ENCODE measurements around the gene VWCE.
"Not testable (repeated sequence)": the region's sequence is repeated elsewhere in the genome, so short reads cannot be mapped to it uniquely, and the experiment has no call there.

VWCE gene

GRCh38 chr11:61250796-61251765 is 44.0 kb downstream of the VWCE start:
- not testable (repeated sequence) for DNase-seq

GRCh38 chr11:61249201-61249600 is 45.9 kb downstream of the VWCE start:
- DNase-seq: not testable (repeated sequence)

- DNase-seq: not testable (repeated sequence)
Measured at GRCh38 chr11:61248071-61248470, 47.0 kb downstream of the VWCE start.

DNA sequence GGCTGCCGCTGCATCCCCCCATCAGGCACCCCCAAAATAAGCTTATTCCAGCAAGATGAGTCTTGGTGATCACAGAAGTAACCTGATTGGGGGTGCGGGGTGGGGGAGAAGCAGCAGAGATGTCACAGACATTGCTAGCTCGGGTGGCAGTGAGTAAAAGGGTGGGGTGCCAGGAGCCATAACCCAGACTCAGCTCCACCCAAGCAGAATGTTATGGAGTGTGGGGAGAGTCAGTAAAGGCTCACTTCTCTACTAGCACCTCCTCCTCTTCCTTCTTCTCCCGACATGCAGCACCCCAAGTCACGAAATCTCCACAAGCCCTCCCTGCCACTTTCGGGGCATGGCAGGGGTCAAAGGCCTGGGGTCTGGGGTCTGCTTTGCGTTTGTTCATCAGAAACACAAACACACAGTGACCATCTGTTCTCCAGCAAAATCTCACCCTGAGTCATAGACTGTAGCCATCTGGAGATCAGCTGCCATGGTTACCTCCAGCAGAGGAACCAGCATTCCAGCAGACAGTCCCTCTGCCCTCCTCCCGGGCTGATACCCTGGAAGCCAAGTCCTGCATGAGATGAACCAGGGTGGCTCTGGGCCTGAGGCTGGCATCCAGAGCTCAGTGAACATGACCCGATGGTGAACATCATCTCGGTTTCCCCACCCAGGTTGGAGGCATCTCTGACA is 49.7 kb downstream of the VWCE start:
- DNase-seq: not testable (repeated sequence)

GRCh38 chr11:61241526-61241925 is 53.6 kb downstream of the VWCE start:
- not testable (repeated sequence) for DNase-seq

- DNase-seq: not testable (repeated sequence)
Measured at GRCh38 chr11:61240875-61241274, 54.2 kb downstream of the VWCE start, which contains the start of gene PGA5. Gene PGA5 (plus strand): TSS chr11:61241175. CDS start chr11:61241227, 52 bp downstream.

- DNase-seq: not testable (repeated sequence)
Measured at GRCh38 chr11:61240288-61240687, 54.8 kb downstream of the VWCE start.

- not testable (repeated sequence) for DNase-seq
Measured at GRCh38 chr11:61237130-61237529, 58.0 kb downstream of the VWCE start.

DNA sequence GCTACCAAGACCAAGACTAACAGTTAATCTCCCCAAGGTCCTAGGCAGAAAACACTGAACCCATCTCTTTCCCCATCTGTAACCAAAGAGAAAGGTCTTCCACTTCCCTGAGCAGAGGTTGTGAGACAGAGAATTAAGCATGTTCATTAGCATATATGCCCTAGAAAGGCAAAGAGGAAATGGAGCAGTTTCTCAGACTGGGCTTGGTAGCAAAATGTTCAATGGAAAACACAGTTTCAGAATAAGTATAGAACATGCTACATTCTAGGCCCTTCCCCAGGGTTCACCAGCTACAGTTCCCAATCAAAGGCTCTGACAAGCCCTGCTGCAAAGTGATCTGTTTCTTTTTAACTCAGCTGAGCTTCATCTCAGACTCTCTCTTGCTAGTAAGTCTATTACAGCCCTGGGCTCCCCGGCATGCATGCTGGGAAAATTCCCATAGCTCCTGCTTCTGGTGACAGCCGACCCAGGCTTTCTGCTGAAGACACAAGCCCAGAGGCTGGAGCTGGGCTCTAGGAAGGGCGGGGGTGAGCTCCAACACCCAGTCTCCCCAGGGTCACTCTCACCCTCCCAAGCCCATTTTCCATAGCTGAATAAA is 62.5 kb downstream of the VWCE start:
- not testable (repeated sequence) for DNase-seq

- not testable (repeated sequence) for DNase-seq
Measured at GRCh38 chr11:61231585-61231984, 63.5 kb downstream of the VWCE start.

DNA sequence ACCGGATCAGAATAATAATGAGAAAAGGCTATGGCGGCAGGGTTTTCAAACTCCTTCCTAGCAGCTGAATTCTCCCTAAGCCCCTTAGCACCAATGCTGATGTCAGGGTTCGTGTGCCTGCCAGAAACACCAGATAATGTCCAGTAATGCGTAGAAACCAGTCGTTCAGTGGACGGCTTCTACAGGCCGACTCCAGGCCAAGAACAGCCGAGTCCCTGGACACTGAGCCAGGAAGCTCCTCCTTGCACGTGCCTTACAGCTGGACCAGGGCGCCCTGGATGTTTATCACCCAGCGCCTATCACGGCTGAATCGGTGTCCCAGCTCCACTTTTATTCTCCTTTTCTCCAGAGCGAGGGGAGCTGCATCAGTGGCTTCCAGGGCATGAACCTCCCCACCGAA is 64.1 kb downstream of the VWCE start:
- DNase-seq: not testable (repeated sequence)

GRCh38 chr11:61229458-61229857 is 65.7 kb downstream of the VWCE start:
- DNase-seq: not testable (repeated sequence)

DNA sequence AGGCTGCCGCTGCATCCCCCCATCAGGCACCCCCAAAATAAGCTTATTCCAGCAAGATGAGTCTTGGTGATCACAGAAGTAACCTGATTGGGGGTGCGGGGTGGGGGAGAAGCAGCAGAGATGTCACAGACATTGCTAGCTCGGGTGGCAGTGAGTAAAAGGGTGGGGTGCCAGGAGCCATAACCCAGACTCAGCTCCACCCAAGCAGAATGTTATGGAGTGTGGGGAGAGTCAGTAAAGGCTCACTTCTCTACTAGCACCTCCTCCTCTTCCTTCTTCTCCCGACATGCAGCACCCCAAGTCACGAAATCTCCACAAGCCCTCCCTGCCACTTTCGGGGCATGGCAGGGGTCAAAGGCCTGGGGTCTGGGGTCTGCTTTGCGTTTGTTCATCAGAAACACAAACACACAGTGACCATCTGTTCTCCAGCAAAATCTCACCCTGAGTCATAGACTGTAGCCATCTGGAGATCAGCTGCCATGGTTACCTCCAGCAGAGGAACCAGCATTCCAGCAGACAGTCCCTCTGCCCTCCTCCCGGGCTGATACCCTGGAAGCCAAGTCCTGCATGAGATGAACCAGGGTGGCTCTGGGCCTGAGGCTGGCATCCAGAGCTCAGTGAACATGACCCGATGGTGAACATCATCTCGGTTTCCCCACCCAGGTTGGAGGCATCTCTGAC is 68.5 kb downstream of the VWCE start:
- not testable (repeated sequence) for DNase-seq

DNA sequence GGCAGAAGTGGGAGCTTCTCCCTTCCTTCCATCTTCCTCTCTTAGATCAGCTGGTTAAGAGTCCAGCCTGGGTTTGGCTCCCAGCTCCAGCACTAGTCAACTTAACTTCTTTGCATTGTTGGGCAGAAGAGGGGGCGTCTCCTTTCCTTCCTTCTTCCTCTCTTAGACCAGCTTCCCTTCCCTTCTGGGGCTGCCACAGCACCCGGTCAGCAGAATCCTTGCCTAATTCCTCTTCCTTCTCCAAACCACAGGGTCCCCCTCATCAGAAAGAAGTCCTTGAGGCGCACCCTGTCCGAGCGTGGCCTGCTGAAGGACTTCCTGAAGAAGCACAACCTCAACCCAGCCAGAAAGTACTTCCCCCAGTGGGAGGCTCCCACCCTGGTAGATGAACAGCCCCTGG is 72.4 kb downstream of the VWCE start:
- not testable (repeated sequence) for DNase-seq

DNA sequence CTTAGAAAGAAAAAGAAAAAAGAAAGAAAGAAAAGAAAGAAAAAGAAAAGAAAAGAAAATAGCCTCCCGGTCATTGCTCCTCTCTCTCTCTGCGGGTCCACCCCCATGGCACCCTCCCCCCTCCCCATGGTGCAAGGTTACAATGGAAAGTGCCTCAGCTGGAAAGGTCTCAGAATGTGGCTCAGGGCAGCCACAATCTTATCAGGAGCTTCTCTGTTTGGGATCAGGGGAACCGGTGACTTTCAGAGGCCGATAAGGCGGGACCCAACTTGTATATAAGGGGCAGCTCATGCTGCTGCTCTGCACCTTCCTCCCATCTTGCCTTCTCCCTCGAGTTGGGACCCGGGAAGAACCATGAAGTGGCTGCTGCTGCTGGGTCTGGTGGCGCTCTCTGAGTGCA is 73.1 kb downstream of the VWCE start, which contains the start of gene PGA4:
Gene PGA4, plus strand, starts transcription at position 301 of the 400 bp plus-strand sequence. Its CDS starts 54 bp downstream, at position 355.
- not testable (repeated sequence) for DNase-seq

DNA sequence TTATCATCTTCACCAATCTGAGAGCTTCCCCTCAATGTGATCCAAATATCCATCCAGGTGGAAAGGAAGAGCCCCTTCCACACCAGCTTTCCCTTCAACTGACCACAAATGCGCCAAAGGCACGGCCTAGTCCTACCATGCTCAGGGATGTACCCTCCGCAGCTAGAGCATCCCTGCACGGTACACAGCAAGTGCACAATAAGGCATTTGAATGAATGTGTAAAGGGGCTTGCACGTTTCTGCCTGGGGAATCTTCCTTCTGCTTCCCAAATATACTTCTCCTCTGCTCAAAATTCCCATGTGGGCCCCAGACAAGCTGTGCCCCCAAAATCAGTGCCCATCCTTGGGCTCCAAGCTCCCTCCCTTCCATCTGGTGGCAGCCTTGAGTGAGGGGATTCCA is 76.1 kb downstream of the VWCE start:
- DNase-seq: not testable (repeated sequence)

DNA sequence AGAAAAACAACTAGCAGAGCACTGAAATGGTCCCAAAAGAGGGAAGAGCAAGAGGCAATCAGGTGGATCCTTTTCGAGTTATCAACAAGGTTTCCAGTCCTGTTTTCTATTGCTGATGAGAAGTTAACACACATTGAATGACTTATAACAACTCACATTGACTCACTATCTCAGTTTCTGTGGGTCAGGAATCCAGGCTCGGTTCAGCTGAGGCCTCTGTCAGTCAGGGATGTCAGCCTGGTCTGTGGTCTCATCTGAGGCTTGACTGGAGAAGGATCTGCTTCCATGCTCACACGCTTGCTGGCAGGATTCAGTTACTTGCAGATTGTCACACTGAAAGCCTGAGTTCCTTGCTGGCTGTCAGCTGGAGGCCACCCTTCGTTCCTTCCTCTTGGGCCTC is 76.8 kb downstream of the VWCE start:
- DNase-seq: not testable (repeated sequence)

- not testable (repeated sequence) for DNase-seq
Measured at GRCh38 chr11:61213711-61214324, 81.3 kb downstream of the VWCE start.

DNA sequence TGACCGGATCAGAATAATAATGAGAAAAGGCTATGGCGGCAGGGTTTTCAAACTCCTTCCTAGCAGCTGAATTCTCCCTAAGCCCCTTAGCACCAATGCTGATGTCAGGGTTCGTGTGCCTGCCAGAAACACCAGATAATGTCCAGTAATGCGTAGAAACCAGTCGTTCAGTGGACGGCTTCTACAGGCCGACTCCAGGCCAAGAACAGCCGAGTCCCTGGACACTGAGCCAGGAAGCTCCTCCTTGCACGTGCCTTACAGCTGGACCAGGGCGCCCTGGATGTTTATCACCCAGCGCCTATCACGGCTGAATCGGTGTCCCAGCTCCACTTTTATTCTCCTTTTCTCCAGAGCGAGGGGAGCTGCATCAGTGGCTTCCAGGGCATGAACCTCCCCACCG is 82.9 kb downstream of the VWCE start:
- DNase-seq: not testable (repeated sequence)

DNA sequence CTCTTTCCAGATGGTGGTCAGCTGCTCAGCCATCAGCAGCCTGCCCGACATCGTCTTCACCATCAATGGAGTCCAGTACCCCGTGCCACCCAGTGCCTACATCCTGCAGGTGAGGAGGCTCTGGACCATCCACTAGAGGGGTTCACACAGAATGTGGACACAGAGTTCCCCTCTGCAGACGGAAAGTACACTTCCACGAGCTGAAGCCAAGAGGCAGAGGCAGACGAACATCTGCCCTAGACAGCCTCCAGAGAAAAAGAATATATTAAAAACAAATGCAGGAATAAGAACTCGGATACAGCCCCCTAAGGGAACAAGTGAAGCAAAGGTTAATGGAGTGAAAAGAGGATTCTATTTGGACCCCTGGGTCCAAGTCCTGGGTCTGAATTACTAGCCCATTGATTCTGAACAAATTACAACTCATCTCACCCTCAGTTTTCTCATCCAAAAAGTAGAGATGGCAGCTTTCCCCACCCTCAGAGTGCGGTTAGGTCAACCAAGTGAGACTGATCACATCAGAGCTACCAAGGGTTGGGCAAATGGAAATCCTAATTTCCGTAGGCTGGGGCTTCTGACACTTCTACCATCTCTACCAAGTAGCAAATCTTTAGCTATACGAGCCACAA is 83.7 kb downstream of the VWCE start:
- DNase-seq: not testable (repeated sequence)

GRCh38 chr11:61210629-61211028 is 84.5 kb downstream of the VWCE start:
- not testable (repeated sequence) for DNase-seq
